GM21717 (cell line): ENCODE measurements around the gene APLP1.
"Not testable (repeated sequence)": the region's sequence is repeated elsewhere in the genome, so short reads cannot be mapped to it uniquely, and the experiment has no call there.

Experiments
- ATAC-seq: cut with Tn5 transposase; IDR thresholded peaks from one replicate; pipeline ENCODE4 v1.9.1; 2021; ENCODE audit warnings: mild to moderate bottlenecking, moderate library complexity; ENCODE audit not compliant: unreplicated experiment

Gene APLP1

GRCh38 chr19:35868172-35868822 lies at the start of gene APLP1:
Gene APLP1, plus strand, starts transcription at chr19:35868574. Its CDS starts 63 bp downstream, at chr19:35868637.
- no peak for ATAC-seq

GRCh38 chr19:35822579-35822978 lies 45.8 kb upstream of the APLP1 start:
- no peak for ATAC-seq

GRCh38 chr19:35824150-35824549 lies 44.2 kb upstream of the APLP1 start:
- ATAC-seq, result no peak

- no peak for ATAC-seq
Measured at GRCh38 chr19:35828692-35829301, 39.6 kb upstream of the APLP1 start.

GRCh38 chr19:35830986-35831385 lies 37.4 kb upstream of the APLP1 start:
- no peak for ATAC-seq

- no peak for ATAC-seq
Measured at GRCh38 chr19:35832054-35832453, 36.3 kb upstream of the APLP1 start.

GRCh38 chr19:35833972-35834371 lies 34.4 kb upstream of the APLP1 start:
- ATAC-seq, result no peak

- ATAC-seq, result not testable (repeated sequence)
Measured at GRCh38 chr19:35836096-35836495, 32.3 kb upstream of the APLP1 start.

- no peak for ATAC-seq
Measured at GRCh38 chr19:35841961-35842595, 26.3 kb upstream of the APLP1 start.

GRCh38 chr19:35842666-35843272 lies 25.6 kb upstream of the APLP1 start:
- ATAC-seq, result no peak

- no peak for ATAC-seq
Measured at GRCh38 chr19:35843676-35844481, 24.5 kb upstream of the APLP1 start.

GRCh38 chr19:35844482-35845214 lies 23.7 kb upstream of the APLP1 start:
- no peak for ATAC-seq

GRCh38 chr19:35845215-35846037 lies 22.9 kb upstream of the APLP1 start:
- no peak for ATAC-seq

GRCh38 chr19:35846038-35846668 lies 22.2 kb upstream of the APLP1 start:
- no peak for ATAC-seq

- ATAC-seq, result no peak
Measured at GRCh38 chr19:35847911-35848310, 20.5 kb upstream of the APLP1 start.

- no peak for ATAC-seq
Measured at GRCh38 chr19:35848486-35848885, 19.9 kb upstream of the APLP1 start.

- no peak for ATAC-seq
Measured at GRCh38 chr19:35848919-35849505, 19.4 kb upstream of the APLP1 start.

- ATAC-seq, result no peak
Measured at GRCh38 chr19:35851213-35852028, 17.0 kb upstream of the APLP1 start.
